Esophagus muscularis mucosa (tissue), 3 donors: ENCODE data around the gene RPS14.

Experiments
- EP300 ChIP-seq: sonication (generic); formaldehyde crosslinking; IDR thresholded peaks from one replicate; pipeline ENCODE4 v1.6.1; 2017; ENCODE audit warnings: antibody characterized with exemption
- TF ChIP-seq, protein P1 (sequence below), 3 experiments: fragments of 200-600 bp in 2 of 3; fragments of 450-650 bp in 1 of 3; sonication (generic) in 2 of 3; IDR thresholded peaks; one replicate each; pipeline ENCODE4 v1.5.1; 2017 to 2019; ENCODE audit warnings: antibody characterized with exemption in 3 of 3, mild to moderate bottlenecking in 2 of 3, moderate library complexity in 1 of 3

DNA sequence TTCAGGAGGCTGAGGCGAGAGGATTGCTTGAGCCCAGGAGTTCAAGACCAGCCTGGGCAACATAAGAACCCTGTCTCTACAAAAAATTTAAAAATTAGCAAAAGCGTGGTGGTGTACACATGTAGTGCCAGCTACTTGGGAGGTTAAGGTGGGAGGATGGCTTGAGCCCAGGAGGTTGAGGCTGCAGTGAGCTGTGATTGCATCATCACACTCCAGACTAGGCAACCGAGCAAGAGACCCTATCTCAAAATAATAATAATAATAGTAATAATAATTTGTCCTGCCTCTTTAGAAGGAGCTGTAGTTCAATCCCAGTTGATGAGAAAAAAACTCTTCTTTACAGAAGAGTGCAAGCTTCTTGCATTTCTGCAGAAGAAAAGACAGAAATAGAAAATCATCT, 26.8 kb downstream of the RPS14 start:
- TF ChIP-seq, protein P1, sequence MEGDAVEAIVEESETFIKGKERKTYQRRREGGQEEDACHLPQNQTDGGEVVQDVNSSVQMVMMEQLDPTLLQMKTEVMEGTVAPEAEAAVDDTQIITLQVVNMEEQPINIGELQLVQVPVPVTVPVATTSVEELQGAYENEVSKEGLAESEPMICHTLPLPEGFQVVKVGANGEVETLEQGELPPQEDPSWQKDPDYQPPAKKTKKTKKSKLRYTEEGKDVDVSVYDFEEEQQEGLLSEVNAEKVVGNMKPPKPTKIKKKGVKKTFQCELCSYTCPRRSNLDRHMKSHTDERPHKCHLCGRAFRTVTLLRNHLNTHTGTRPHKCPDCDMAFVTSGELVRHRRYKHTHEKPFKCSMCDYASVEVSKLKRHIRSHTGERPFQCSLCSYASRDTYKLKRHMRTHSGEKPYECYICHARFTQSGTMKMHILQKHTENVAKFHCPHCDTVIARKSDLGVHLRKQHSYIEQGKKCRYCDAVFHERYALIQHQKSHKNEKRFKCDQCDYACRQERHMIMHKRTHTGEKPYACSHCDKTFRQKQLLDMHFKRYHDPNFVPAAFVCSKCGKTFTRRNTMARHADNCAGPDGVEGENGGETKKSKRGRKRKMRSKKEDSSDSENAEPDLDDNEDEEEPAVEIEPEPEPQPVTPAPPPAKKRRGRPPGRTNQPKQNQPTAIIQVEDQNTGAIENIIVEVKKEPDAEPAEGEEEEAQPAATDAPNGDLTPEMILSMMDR (IDR thresholded peaks at IDR 0.05): no peak
- TF ChIP-seq EP300: no peak
